ENCODE data around the gene FANCC. TPM values are rescaled to one million over a fixed set of nuclear protein-coding genes. Genes with fewer than 3 reads are reported as not detected.

The FANCC gene
- total and polyA plus RNA-seq, 4 donors = 8.3 to 32.4 (median 11.5) TPM

- H3K27me3 ChIP-seq (ENCODE audit: control insufficient read depth in 4 of 4, insufficient read depth in 4 of 4, low read length in 3 of 4) = no peaks in the 10 kb centered on the region
- peaks cover 3 to 44% (median 24%) of the 10 kb centered on the region in 4 donors for H3K36me3 ChIP-seq (ENCODE audit: control insufficient read depth in 4 of 4, insufficient read depth in 3 of 4, low read depth in 1 of 4, low read length in 3 of 4)
- no peaks in the 10 kb centered on the region for H3K9me3 ChIP-seq (ENCODE audit: control insufficient read depth in 4 of 4, low read length in 3 of 4)
- no peak overlapping the region for H3K9ac ChIP-seq (ENCODE audit: low read depth in 1 of 2, low read length in 2 of 2)
- no peak for DNase-seq (ENCODE audit: low spot score)
- 84% methylated on average over 4 of the region's 4 CpGs for WGBS
- TF ChIP-seq JUND (IDR thresholded peaks at IDR 0.05) = no peak
- TF ChIP-seq FOXA2 (IDR thresholded peaks at IDR 0.05) = no peak
- TF ChIP-seq FOXA1 (IDR thresholded peaks at IDR 0.05) = no peak
- TF ChIP-seq ATF3 (IDR thresholded peaks at IDR 0.05) = no peak
- no peak for TF ChIP-seq NR2F2 (IDR thresholded peaks at IDR 0.05)
- no peak for TF ChIP-seq RAD21 (IDR thresholded peaks at IDR 0.05)
- TF ChIP-seq HNF4G (IDR thresholded peaks at IDR 0.05) = no peak
- TF ChIP-seq RXRA (IDR thresholded peaks at IDR 0.05) = no peak
- no peak for TF ChIP-seq CTCF (IDR thresholded peaks at IDR 0.05; ENCODE audit: low read depth, low read length, missing input control)
- TF ChIP-seq YY1 (IDR thresholded peaks at IDR 0.05) = no peak
- no peak overlapping the region for H3K4me3 ChIP-seq (ENCODE audit: low read depth in 1 of 3, low read length in 3 of 3)
- H3K4me1 ChIP-seq (ENCODE audit: control insufficient read depth in 4 of 4, insufficient read depth in 4 of 4, low read length in 3 of 4) = peaks cover 0 to 3% (median 0%) of the 10 kb centered on the region in 4 donors
- no peak overlapping the region for H3K27ac ChIP-seq (ENCODE audit: low read depth in 1 of 2, low read length in 2 of 2)
Measured at GRCh38 chr9:95100071-95100627, 217.4 kb downstream of the FANCC start.

- no peak for DNase-seq (ENCODE audit: low spot score)
- H3K27ac ChIP-seq (ENCODE audit: low read depth in 1 of 2, low read length in 2 of 2) = no peak overlapping the region
- no peaks in the 10 kb centered on the region for H3K27me3 ChIP-seq (ENCODE audit: control insufficient read depth in 4 of 4, insufficient read depth in 4 of 4, low read length in 3 of 4)
- H3K9me3 ChIP-seq (ENCODE audit: control insufficient read depth in 4 of 4, low read length in 3 of 4) = no peaks in the 10 kb centered on the region
- H3K9ac ChIP-seq (ENCODE audit: low read depth in 1 of 2, low read length in 2 of 2) = no peak overlapping the region
- no peak overlapping the region for H3K4me3 ChIP-seq (ENCODE audit: low read depth in 1 of 3, low read length in 3 of 3)
- peaks cover 0 to 40% (median 23%) of the 10 kb centered on the region in 4 donors for H3K36me3 ChIP-seq (ENCODE audit: control insufficient read depth in 4 of 4, insufficient read depth in 3 of 4, low read depth in 1 of 4, low read length in 3 of 4)
- 96% methylated on average over 24 of the region's 24 CpGs for WGBS
- TF ChIP-seq, protein P1, sequence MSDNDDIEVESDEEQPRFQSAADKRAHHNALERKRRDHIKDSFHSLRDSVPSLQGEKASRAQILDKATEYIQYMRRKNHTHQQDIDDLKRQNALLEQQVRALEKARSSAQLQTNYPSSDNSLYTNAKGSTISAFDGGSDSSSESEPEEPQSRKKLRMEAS (IDR thresholded peaks at IDR 0.05) = no peak
- TF ChIP-seq EGR1 (IDR thresholded peaks at IDR 0.05; ENCODE audit: low read depth in 2 of 2) = no peak
- no peak for TF ChIP-seq TAF1 (conservative IDR thresholded peaks at IDR 0.05)
- no peak for TF ChIP-seq FOXA1 (IDR thresholded peaks at IDR 0.05)
- no peak for TF ChIP-seq ATF3 (IDR thresholded peaks at IDR 0.05)
- TF ChIP-seq HNF4G (IDR thresholded peaks at IDR 0.05) = no peak
- no peak for TF ChIP-seq HNF4A (conservative IDR thresholded peaks at IDR 0.05)
- no peak for TF ChIP-seq JUND (IDR thresholded peaks at IDR 0.05)
- no peak for TF ChIP-seq RXRA (IDR thresholded peaks at IDR 0.05)
- TF ChIP-seq, protein P2, sequence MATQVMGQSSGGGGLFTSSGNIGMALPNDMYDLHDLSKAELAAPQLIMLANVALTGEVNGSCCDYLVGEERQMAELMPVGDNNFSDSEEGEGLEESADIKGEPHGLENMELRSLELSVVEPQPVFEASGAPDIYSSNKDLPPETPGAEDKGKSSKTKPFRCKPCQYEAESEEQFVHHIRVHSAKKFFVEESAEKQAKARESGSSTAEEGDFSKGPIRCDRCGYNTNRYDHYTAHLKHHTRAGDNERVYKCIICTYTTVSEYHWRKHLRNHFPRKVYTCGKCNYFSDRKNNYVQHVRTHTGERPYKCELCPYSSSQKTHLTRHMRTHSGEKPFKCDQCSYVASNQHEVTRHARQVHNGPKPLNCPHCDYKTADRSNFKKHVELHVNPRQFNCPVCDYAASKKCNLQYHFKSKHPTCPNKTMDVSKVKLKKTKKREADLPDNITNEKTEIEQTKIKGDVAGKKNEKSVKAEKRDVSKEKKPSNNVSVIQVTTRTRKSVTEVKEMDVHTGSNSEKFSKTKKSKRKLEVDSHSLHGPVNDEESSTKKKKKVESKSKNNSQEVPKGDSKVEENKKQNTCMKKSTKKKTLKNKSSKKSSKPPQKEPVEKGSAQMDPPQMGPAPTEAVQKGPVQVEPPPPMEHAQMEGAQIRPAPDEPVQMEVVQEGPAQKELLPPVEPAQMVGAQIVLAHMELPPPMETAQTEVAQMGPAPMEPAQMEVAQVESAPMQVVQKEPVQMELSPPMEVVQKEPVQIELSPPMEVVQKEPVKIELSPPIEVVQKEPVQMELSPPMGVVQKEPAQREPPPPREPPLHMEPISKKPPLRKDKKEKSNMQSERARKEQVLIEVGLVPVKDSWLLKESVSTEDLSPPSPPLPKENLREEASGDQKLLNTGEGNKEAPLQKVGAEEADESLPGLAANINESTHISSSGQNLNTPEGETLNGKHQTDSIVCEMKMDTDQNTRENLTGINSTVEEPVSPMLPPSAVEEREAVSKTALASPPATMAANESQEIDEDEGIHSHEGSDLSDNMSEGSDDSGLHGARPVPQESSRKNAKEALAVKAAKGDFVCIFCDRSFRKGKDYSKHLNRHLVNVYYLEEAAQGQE (IDR thresholded peaks at IDR 0.05) = no peak
- no peak for TF ChIP-seq RAD21 (IDR thresholded peaks at IDR 0.05)
- TF ChIP-seq FOXA2 (IDR thresholded peaks at IDR 0.05) = no peak
- TF ChIP-seq SP1 (IDR thresholded peaks at IDR 0.05) = no peak
- no peak for TF ChIP-seq YY1 (IDR thresholded peaks at IDR 0.05)
- TF ChIP-seq CTCF (IDR thresholded peaks at IDR 0.05; ENCODE audit: low read depth, low read length, missing input control) = no peak
- TF ChIP-seq ZBTB33 (IDR thresholded peaks at IDR 0.05) = no peak
- peaks cover 0 to 3% (median 0%) of the 10 kb centered on the region in 4 donors for H3K4me1 ChIP-seq (ENCODE audit: control insufficient read depth in 4 of 4, insufficient read depth in 4 of 4, low read length in 3 of 4)
Measured at GRCh38 chr9:95099321-95100070, 218.0 kb downstream of the FANCC start.

Measured in liver (tissue), 9 donors.